Measurements from ENCODE around the gene NPY4R. TPM values are rescaled to one million over a fixed set of nuclear protein-coding genes. Genes with fewer than 3 reads are reported as not detected.
"Not testable (repeated sequence)": the region's sequence is repeated elsewhere in the genome, so short reads cannot be mapped to it uniquely, and the experiment has no call there.

Gene NPY4R
- total RNA-seq, 1 donor from 2014 or later: not detected

DNA sequence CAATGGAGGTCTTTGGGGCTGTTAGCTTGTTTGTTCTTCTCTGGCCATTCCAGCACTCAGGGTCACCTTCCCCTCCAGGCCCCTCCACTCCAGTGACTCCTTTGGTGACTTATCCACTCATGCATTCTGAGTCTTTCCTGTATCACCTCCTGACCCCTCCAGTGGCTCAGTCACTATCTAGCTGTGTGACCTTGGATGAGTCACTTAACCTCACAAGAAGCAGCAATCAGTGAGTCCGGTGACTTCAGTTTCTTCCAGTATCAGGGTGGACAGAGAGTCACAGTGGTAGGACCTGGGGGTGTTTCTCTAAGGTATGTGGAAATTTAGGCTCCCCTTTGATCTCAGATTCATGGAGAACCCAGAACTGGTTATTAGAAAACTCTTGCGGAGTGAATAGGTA is 9.8 kb downstream of the NPY4R start:
- intact Hi-C loops (cut with micrococcal nuclease): not testable (repeated sequence)

GRCh38 chr10:46451365-46451764 is 14.4 kb downstream of the NPY4R start:
- intact Hi-C loops (cut with micrococcal nuclease): not testable (repeated sequence)

DNA sequence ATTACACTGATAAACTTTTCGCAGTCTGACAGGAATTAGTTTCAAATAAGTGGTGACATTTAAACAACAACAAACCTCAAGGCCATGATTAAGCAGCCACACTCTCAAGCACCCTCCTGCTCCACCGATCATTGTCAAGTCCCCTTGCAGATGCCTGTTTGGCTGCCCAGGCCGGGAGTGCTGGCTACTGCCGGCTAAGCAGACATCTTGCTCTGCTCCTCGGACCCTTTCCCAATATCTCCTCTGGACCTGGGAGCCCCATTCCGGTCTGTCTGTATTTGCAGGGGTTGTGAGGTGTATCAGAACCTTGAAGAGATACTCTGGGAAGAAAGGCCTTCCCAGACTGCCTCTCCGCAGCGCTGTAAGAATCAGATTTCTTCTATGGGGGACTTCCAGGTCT is 14.9 kb downstream of the NPY4R start:
- intact Hi-C loops (cut with micrococcal nuclease): not testable (repeated sequence)

DNA sequence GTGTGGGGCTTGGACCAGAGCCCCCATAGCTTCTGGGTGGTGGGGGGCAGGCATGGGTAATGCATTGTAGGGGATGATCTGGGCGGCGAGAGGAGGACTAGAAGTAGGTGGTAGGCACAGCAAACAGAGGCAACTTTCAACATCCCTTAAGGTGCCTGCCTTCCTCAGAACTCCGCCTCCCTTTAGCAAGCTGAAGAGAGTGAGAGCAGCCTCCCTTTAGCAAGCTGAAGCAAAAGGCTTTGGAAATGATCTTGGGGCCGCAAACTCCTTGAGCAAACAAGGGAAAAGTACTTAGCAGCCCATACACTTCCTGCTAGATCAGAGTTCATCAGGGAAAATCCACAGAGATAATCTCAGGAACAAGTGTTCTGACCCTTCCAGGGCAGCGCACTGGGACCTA is 18.3 kb downstream of the NPY4R start:
- intact Hi-C loops (cut with micrococcal nuclease): not testable (repeated sequence)

GRCh38 chr10:46445389-46446122 is 20.2 kb downstream of the NPY4R start:
- intact Hi-C loops (cut with micrococcal nuclease): not testable (repeated sequence)

- intact Hi-C loops (cut with micrococcal nuclease): not testable (repeated sequence)
These were observed 22.3 kb downstream of the NPY4R start for GRCh38 chr10:46443422-46443821.

DNA sequence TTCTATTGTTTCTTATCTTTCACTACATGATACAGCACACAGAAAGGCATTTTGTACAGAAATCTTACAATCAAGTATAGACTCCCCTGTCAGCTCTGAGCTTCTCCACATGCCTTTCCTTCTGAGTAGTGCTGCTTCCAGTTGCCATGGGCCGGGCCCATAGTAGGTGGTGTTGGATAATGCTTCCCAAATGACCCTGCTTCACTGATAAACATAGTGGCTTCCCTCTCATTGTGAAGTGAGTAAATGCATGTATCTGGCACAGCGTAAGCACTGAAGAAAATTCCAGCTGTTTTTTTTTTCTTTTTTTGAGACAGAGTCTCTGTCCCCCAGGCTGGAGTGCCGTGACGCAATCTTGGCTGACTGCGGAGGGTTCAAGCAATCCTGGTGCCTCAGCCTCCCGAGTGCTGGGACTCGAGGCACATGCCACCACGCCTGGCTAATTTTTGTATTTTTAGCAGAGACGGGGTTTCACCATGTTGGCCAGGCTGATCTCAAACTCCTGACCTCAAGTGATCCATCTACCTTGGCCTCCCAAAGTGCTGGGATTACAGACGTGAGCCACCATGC is 23.0 kb downstream of the NPY4R start:
- intact Hi-C loops (cut with micrococcal nuclease): not testable (repeated sequence)

- intact Hi-C loops (cut with micrococcal nuclease): not testable (repeated sequence)
These were observed 23.9 kb downstream of the NPY4R start for GRCh38 chr10:46441837-46442278.

GRCh38 chr10:46440942-46441341 is 24.8 kb downstream of the NPY4R start:
- intact Hi-C loops (cut with micrococcal nuclease): not testable (repeated sequence)

GRCh38 chr10:46423550-46423949 is 42.2 kb downstream of the NPY4R start:
- intact Hi-C loops (cut with micrococcal nuclease): not testable (repeated sequence)

GRCh38 chr10:46419570-46420379 is 46.0 kb downstream of the NPY4R start:
- intact Hi-C loops (cut with micrococcal nuclease): not testable (repeated sequence)

DNA sequence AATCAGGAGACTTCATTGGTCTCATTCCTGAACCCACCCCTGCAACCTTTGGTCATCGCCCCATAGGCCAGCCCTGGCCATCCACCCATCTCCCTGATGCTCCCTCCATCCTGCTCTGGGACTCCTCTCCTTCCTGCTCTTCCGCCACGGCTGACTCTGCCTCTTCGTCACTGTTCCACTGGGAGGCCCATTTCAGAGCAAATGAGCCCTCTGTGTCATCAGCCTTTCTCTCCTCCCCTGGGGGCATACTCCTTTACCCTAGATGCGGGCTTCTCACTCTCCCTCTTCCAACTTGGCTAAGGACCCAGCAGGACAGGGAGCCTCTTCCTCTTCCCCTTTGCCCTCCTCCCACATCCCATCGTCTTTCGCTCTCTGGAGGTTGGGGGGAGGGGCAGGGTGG is 47.5 kb downstream of the NPY4R start:
- intact Hi-C loops (cut with micrococcal nuclease): not testable (repeated sequence)

GRCh38 chr10:46415291-46415690 is 50.5 kb downstream of the NPY4R start:
- intact Hi-C loops (cut with micrococcal nuclease): not testable (repeated sequence)

GRCh38 chr10:46412665-46413064 is 53.1 kb downstream of the NPY4R start:
- intact Hi-C loops (cut with micrococcal nuclease): not testable (repeated sequence)

DNA sequence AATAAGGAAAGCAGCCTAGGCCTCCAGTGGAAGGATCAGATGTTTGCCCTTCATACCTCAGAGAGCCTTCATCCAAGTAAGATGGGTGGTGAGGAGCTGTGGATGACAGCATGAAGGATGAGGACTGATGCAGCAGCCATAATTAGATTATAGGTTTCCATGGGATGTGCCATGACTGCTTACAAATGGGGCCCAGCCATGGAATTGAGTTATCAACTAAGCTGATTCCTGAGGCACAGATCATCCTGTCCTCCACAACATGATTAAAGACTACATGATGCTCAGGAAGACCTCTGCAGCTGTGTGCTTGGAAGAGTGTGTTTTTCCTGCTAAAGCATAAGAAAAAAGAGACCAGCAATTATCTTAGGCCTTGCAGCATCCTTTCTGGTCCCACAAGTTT is 54.6 kb downstream of the NPY4R start:
- intact Hi-C loops (cut with micrococcal nuclease): not testable (repeated sequence)

Other genes starting within 250 kb of the NPY4R start
- gene ANTXRL, start 179.0 kb downstream of the NPY4R start, total RNA-seq: 0.48 TPM in 1 of 2 replicates, not detected in the other
- 0.52 and 0.86 TPM in 2 replicates for gene ANXA8L1, start 90.2 kb downstream of the NPY4R start, total RNA-seq
- gene GPRIN2, start 90.7 kb upstream of the NPY4R start, total RNA-seq: not detected in 2 replicates
- 1.2 TPM in 2 replicates for gene SYT15, start 113.2 kb upstream of the NPY4R start, total RNA-seq